BE2C (cell line): ENCODE measurements around the gene FDXACB1.

Experiments
- DNase-seq: peaks from one replicate; pipeline ENCODE4 v3.0.0-alpha.2; 2020
- H3K27me3 ChIP-seq: fragments of 250-450 bp; sonication (Bioruptor Pico); 2 replicates; pipeline ENCODE4 v1.5.1; 2020; ENCODE audit warnings: mild to moderate bottlenecking
- H3K36me3 ChIP-seq: fragments of 250-450 bp; sonication (Bioruptor Pico); 2 replicates; pipeline ENCODE4 v1.5.1; 2020; ENCODE audit warnings: mild to moderate bottlenecking
- H3K4me1 ChIP-seq: fragments of 250-450 bp; sonication (Bioruptor Pico); 2 replicates; pipeline ENCODE4 v1.5.1; 2020
- H3K4me3 ChIP-seq: 2 replicates; pipeline ENCODE4 v1.5.1; 2011; ENCODE audit warnings: low read depth, low read length
- H3K9me3 ChIP-seq: fragments of 250-450 bp; sonication (Bioruptor Pico); 2 replicates; pipeline ENCODE4 v1.5.1; 2020
- TF ChIP-seq, protein P1 (sequence below): IDR thresholded peaks from 2 replicates; pipeline ENCODE4 v1.5.1; 2012; ENCODE audit warnings: mild to moderate bottlenecking, low read depth, low read length

FDXACB1 gene

GRCh38 chr11:111910676-111911562 lies 32.0 kb upstream of the FDXACB1 start:
- H3K4me3 ChIP-seq, result no peak overlapping the region
- TF ChIP-seq, protein P1, sequence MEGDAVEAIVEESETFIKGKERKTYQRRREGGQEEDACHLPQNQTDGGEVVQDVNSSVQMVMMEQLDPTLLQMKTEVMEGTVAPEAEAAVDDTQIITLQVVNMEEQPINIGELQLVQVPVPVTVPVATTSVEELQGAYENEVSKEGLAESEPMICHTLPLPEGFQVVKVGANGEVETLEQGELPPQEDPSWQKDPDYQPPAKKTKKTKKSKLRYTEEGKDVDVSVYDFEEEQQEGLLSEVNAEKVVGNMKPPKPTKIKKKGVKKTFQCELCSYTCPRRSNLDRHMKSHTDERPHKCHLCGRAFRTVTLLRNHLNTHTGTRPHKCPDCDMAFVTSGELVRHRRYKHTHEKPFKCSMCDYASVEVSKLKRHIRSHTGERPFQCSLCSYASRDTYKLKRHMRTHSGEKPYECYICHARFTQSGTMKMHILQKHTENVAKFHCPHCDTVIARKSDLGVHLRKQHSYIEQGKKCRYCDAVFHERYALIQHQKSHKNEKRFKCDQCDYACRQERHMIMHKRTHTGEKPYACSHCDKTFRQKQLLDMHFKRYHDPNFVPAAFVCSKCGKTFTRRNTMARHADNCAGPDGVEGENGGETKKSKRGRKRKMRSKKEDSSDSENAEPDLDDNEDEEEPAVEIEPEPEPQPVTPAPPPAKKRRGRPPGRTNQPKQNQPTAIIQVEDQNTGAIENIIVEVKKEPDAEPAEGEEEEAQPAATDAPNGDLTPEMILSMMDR, result no peak
- H3K9me3 ChIP-seq, result no peaks in the 10 kb centered on the region
- DNase-seq, result no peak
- H3K27me3 ChIP-seq, result no peaks in the 10 kb centered on the region; the same call in 1 of the 2 replicates
- no peaks in the 10 kb centered on the region for H3K4me1 ChIP-seq
- no peaks in the 10 kb centered on the region for H3K36me3 ChIP-seq

DNA sequence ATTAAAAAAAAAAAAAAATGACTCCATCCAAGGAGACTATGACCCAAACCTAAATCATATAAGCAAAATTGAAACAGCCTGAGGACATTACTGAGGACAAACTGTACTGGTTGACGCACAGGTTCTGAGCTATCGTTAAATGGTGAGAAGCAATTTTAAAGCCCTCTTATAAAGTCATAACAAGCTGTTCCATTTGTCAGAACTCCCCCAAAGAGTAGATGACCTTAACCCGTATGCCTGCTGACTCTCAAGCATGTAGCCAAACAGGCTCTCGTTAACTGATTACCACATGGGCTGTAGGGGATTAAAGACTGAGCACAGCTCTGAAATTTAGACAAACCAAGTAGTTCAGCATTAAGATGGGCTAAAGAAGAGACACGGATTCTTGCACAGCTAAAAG lies 30.4 kb upstream of the FDXACB1 start:
- no peaks in the 10 kb centered on the region for H3K36me3 ChIP-seq
- H3K27me3 ChIP-seq, result no peaks in the 10 kb centered on the region; the same call in 1 of the 2 replicates
- TF ChIP-seq, protein P1, result no peak
- DNase-seq, result no peak
- H3K4me3 ChIP-seq, result no peak overlapping the region
- H3K9me3 ChIP-seq, result no peaks in the 10 kb centered on the region
- no peaks in the 10 kb centered on the region for H3K4me1 ChIP-seq

GRCh38 chr11:111908639-111909305 lies 29.8 kb upstream of the FDXACB1 start:
- DNase-seq, result no peak
- TF ChIP-seq, protein P1, result no peak
- H3K36me3 ChIP-seq, result no peaks in the 10 kb centered on the region
- no peaks in the 10 kb centered on the region for H3K4me1 ChIP-seq
- H3K27me3 ChIP-seq, result no peaks in the 10 kb centered on the region; the same call in 1 of the 2 replicates
- H3K4me3 ChIP-seq, result no peak overlapping the region
- no peaks in the 10 kb centered on the region for H3K9me3 ChIP-seq

GRCh38 chr11:111906680-111907079 lies 27.7 kb upstream of the FDXACB1 start:
- no peak for DNase-seq
- peaks cover 4% of the 10 kb centered on the region; the same call in 1 of the 2 replicates for H3K27me3 ChIP-seq
- TF ChIP-seq, protein P1, result no peak
- H3K36me3 ChIP-seq, result no peaks in the 10 kb centered on the region
- no peaks in the 10 kb centered on the region for H3K9me3 ChIP-seq
- no peaks in the 10 kb centered on the region for H3K4me1 ChIP-seq
- H3K4me3 ChIP-seq, result no peak overlapping the region

DNA sequence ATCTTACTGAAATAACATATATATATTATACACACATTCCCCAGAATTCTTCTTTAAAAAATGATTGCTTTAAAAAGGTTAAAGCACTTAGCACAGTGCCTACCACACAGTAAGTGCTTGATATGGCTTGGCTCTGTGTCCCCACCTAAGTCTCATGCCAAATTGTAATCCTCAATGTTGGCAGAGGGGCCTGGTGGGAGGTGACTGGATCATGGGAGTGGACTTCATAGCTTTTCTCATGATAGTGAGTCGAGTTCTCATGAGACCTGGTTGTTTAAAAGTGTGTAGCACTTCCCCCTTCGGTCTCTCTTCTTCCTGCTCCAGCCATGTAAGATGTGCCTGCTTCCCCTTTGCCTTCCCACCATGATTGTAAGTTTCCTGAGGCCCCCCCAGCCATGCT lies 26.4 kb upstream of the FDXACB1 start:
- Histone ChIP-seq H3K4me3 (no peak overlapping the region), H3K4me1 (no peaks in the 10 kb centered on the region), H3K36me3 (no peaks in the 10 kb centered on the region), H3K9me3 (no peaks in the 10 kb centered on the region), H3K27me3 (peaks cover 4% of the 10 kb centered on the region; the same call in 1 of the 2 replicates)
- no peak for DNase-seq
- TF ChIP-seq, protein P1, result no peak

DNA sequence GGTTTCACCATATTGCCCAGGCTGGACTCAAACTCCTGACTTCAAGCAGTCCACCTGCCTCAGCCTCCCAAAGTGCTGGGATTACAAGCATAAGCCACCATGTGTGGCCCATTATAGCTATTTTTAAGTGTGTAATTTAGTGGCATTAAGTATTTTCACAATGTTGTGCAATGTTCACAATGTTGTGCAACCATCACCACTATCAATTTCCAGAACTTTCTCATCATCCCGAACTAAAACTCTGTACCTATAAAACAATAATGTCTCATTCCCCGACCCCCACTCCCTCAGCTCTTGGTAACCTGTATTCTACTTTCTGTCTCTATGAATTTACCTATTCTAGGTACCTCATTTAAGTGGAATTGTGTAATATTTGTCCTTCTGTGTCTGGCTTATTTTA lies 7.9 kb upstream of the FDXACB1 start:
- H3K36me3 ChIP-seq, result no peaks in the 10 kb centered on the region
- TF ChIP-seq, protein P1, result no peak
- H3K27me3 ChIP-seq, result no peaks in the 10 kb centered on the region
- no peak for DNase-seq
- H3K4me1 ChIP-seq, result no peaks in the 10 kb centered on the region
- H3K9me3 ChIP-seq, result no peaks in the 10 kb centered on the region
- H3K4me3 ChIP-seq, result no peak overlapping the region
